ENCODE data around the gene GP1BB.

The GP1BB gene

GRCh38 chr22:19745155-19746101, 22.1 kb downstream of the GP1BB start:
- TF ChIP-seq CTCF (IDR thresholded peaks at IDR 0.05; ENCODE audit: insufficient read depth, low read length, missing control alignments) = no peak
- CTCF ChIA-PET = interaction anchor here (1.4 to 6.9 kb wide), 5 partner anchors 11 to 208 kb away, joined by 4 to 70 read pairs (median 8); no protein-coding TSS in a partner anchor
- POLR2A ChIA-PET = no interaction called here
- H3K4me3 ChIP-seq (ENCODE audit: low read depth, low read length) = no peak overlapping the region
- no peak for DNase-seq (ENCODE audit: low read depth, low spot score)

GRCh38 chr22:19746726-19747125, 23.4 kb downstream of the GP1BB start:
- no peak for DNase-seq (ENCODE audit: low read depth, low spot score)
- ChIA-PET POLR2A (no interaction called here), CTCF (interaction anchor here (1.4 to 6.9 kb wide), 5 partner anchors 10 to 207 kb away, joined by 3 to 70 read pairs (median 4); no protein-coding TSS in a partner anchor)
- no peak for TF ChIP-seq CTCF (IDR thresholded peaks at IDR 0.05; ENCODE audit: insufficient read depth, low read length, missing control alignments)
- no peak overlapping the region for H3K4me3 ChIP-seq (ENCODE audit: low read depth, low read length)

- DNase-seq (ENCODE audit: low read depth, low spot score) = no peak
- TF ChIP-seq CTCF (IDR thresholded peaks at IDR 0.05; ENCODE audit: insufficient read depth, low read length, missing control alignments) = no peak
- POLR2A ChIA-PET = no interaction called here
- CTCF ChIA-PET = interaction anchor here (1.5 to 6.9 kb wide), 3 partner anchors 9 to 163 kb away, joined by 3 to 70 read pairs (median 9); no protein-coding TSS in a partner anchor
- no peak overlapping the region for H3K4me3 ChIP-seq (ENCODE audit: low read depth, low read length)
These were observed 24.2 kb downstream of the GP1BB start for GRCh38 chr22:19747551-19747950.

- DNase-seq (ENCODE audit: low read depth, low spot score) = no peak
- ChIA-PET POLR2A (no interaction called here), CTCF (interaction anchor here (1.5 to 3.9 kb wide), 3 partner anchors 9 to 162 kb away, joined by 3 to 28 read pairs (median 9); no protein-coding TSS in a partner anchor)
- TF ChIP-seq CTCF (IDR thresholded peaks at IDR 0.05; ENCODE audit: insufficient read depth, low read length, missing control alignments) = no peak
- H3K4me3 ChIP-seq (ENCODE audit: low read depth, low read length) = no peak overlapping the region
These were observed 24.8 kb downstream of the GP1BB start for GRCh38 chr22:19748139-19748538.

GRCh38 chr22:19748991-19749664, 25.8 kb downstream of the GP1BB start:
- DNase-seq (ENCODE audit: low read depth, low spot score) = no peak
- CTCF ChIA-PET = interaction anchor here (1.2 to 3.9 kb wide), 2 partner anchors 18 to 161 kb away, joined by 5 to 28 read pairs; no protein-coding TSS in a partner anchor
- no peak overlapping the region for H3K4me3 ChIP-seq (ENCODE audit: low read depth, low read length)
- no peak for TF ChIP-seq CTCF (IDR thresholded peaks at IDR 0.05; ENCODE audit: insufficient read depth, low read length, missing control alignments)
- POLR2A ChIA-PET = no interaction called here

- no peak for TF ChIP-seq CTCF (IDR thresholded peaks at IDR 0.05; ENCODE audit: insufficient read depth, low read length, missing control alignments)
- CTCF ChIA-PET = interaction anchor here (0.9 to 3.9 kb wide), 3 partner anchors 11 to 160 kb away, joined by 3 to 28 read pairs (median 5); no protein-coding TSS in a partner anchor
- DNase-seq (ENCODE audit: low read depth, low spot score) = no peak
- POLR2A ChIA-PET = no interaction called here
- H3K4me3 ChIP-seq (ENCODE audit: low read depth, low read length) = no peak overlapping the region
These were observed 26.5 kb downstream of the GP1BB start for GRCh38 chr22:19749876-19750275.
